Fibroblast of lung (primary cell): ENCODE measurements around the gene CARD14. TPM values are rescaled to one million over a fixed set of nuclear protein-coding genes. Genes with fewer than 3 reads are reported as not detected.

Experiments used
- DNase-seq, 2 donors: peaks; one replicate each; pipeline versions ENCODE4 v3.0.0 to v3.0.0-alpha.2; 2010; ENCODE audit warnings: low read depth in 2 of 2
- H2AFZ ChIP-seq: 2 replicates; pipeline ENCODE4 v1.5.1; 2012; ENCODE audit warnings: low read length, control low read depth, inconsistent platforms
- H3K27ac ChIP-seq: 2 replicates; pipeline ENCODE4 v1.5.1; 2011; ENCODE audit warnings: low read length, control low read depth; ENCODE audit not compliant: insufficient read depth
- H3K27me3 ChIP-seq: 2 replicates; pipeline ENCODE4 v1.5.1; 2011; ENCODE audit warnings: mild to moderate bottlenecking, low read length; ENCODE audit not compliant: control insufficient read depth, insufficient read depth
- H3K36me3 ChIP-seq: 2 replicates; pipeline ENCODE4 v1.5.1; 2011; ENCODE audit warnings: low read length; ENCODE audit not compliant: control insufficient read depth, insufficient read depth
- H3K4me1 ChIP-seq: 2 replicates; pipeline ENCODE4 v1.5.1; 2011; ENCODE audit warnings: low read length; ENCODE audit not compliant: control insufficient read depth, insufficient read depth; ENCODE audit errors: extremely low read depth
- H3K4me2 ChIP-seq: 2 replicates; pipeline ENCODE4 v1.5.1; 2011; ENCODE audit warnings: low read length, control low read depth; ENCODE audit not compliant: insufficient read depth; ENCODE audit errors: extremely low read depth
- H3K4me3 ChIP-seq, 4 experiments: fragments of 200-600 bp in 1 of 4; sonication (generic) in 1 of 4; replicated peaks in 1 of 4; 2 replicates each; pipeline ENCODE4 v1.5.1; 2011 to 2016; ENCODE audit warnings: low read length in 4 of 4, low read depth in 3 of 4, mild to moderate bottlenecking in 3 of 4, control low read depth in 2 of 4, inconsistent platforms in 1 of 4, mixed read lengths in 1 of 4; ENCODE audit not compliant: insufficient read depth in 1 of 4; ENCODE audit errors: control extremely low read depth in 1 of 4
- H3K79me2 ChIP-seq: 2 replicates; pipeline ENCODE4 v1.5.1; 2012; ENCODE audit warnings: mild to moderate bottlenecking, low read length, inconsistent platforms; ENCODE audit not compliant: control insufficient read depth, insufficient read depth
- H3K9ac ChIP-seq: 2 replicates; pipeline ENCODE4 v1.5.1; 2011; ENCODE audit warnings: mild to moderate bottlenecking, low read length, control low read depth; ENCODE audit not compliant: insufficient read depth
- H3K9me3 ChIP-seq: 2 replicates; pipeline ENCODE4 v1.5.1; 2012; ENCODE audit warnings: low read depth, low read length; ENCODE audit not compliant: control insufficient read depth, insufficient read depth
- H4K20me1 ChIP-seq: 2 replicates; pipeline ENCODE4 v1.5.1; 2011; ENCODE audit warnings: low read length; ENCODE audit not compliant: control insufficient read depth, insufficient read depth; ENCODE audit errors: extremely low read depth
- EZH2 ChIP-seq: IDR thresholded peaks from 2 replicates; pipeline ENCODE4 v1.5.1; 2012; ENCODE audit warnings: low read length, control low read depth, mild to moderate bottlenecking; ENCODE audit errors: missing control alignments
- polyA plus RNA-seq, 2 donors: library from polyadenylated mRNA; depleted of rRNA in 1 of 2; stranded (reverse) in 1 of 2; unstranded in 1 of 2; fragments of >200 nt; gene quantifications; 2 replicates each; pipeline ENCODE4 v1.2.1, GENCODE V29; 2011 to 2012; ENCODE audit warnings: missing spikeins in 1 of 2
- total RNA-seq: library from RNA; depleted of rRNA; stranded (reverse); fragments of >200 nt; gene quantifications from 2 replicates; pipeline ENCODE4 v1.2.1, GENCODE V29; 2014
- TF ChIP-seq, protein P1 (sequence below), 2 donors: IDR thresholded peaks in 1 of 2; conservative IDR thresholded peaks in 1 of 2; 1 replicate in 1 of 2; 2 replicates in 1 of 2; pipeline ENCODE4 v1.5.1; 2011 to 2012; ENCODE audit warnings: low read length in 2 of 2, control low read depth in 1 of 2, inconsistent platforms in 1 of 2, low read depth in 1 of 2, mild to moderate bottlenecking in 1 of 2

CARD14 gene
- total and polyA plus RNA-seq, 2 donors (not counting 1 experiment from before 2014, with no cell fraction given), result 0.17 TPM; not detected in 1

GRCh38 chr17:80191865-80192661 lies 22.2 kb downstream of the CARD14 start:
- Histone ChIP-seq H3K4me3 (no peak overlapping the region), H3K4me2 (no peak overlapping the region)

DNA sequence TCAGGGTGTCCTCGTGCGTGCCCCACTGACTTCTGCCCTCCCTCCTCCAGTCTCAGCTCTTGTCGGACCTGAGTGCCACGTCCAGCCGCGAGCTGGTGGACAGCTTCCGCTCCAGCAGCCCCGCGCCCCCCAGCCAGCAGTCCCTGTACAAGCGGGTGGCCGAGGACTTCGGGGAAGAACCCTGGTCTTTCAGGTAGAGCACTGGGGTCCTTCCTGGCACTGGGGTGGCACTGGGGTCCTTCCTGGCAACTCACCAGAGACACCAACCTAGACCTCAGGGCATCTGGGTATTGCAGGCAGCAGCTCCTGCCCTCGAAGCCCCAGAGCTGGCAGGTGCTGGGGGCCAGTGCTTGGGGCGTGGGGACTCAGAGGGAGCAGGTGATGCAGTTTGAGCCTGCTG lies 25.3 kb downstream of the CARD14 start:
- no peak overlapping the region for H3K27ac ChIP-seq
- no peak overlapping the region for H3K4me2 ChIP-seq
- H2AFZ ChIP-seq, result no peak overlapping the region
- no peaks in the 10 kb centered on the region for H3K36me3 ChIP-seq
- no peak for DNase-seq
- H3K9ac ChIP-seq, result no peak overlapping the region
- no peaks in the 10 kb centered on the region for H3K79me2 ChIP-seq
- TF ChIP-seq, protein P1, sequence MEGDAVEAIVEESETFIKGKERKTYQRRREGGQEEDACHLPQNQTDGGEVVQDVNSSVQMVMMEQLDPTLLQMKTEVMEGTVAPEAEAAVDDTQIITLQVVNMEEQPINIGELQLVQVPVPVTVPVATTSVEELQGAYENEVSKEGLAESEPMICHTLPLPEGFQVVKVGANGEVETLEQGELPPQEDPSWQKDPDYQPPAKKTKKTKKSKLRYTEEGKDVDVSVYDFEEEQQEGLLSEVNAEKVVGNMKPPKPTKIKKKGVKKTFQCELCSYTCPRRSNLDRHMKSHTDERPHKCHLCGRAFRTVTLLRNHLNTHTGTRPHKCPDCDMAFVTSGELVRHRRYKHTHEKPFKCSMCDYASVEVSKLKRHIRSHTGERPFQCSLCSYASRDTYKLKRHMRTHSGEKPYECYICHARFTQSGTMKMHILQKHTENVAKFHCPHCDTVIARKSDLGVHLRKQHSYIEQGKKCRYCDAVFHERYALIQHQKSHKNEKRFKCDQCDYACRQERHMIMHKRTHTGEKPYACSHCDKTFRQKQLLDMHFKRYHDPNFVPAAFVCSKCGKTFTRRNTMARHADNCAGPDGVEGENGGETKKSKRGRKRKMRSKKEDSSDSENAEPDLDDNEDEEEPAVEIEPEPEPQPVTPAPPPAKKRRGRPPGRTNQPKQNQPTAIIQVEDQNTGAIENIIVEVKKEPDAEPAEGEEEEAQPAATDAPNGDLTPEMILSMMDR (conservative IDR thresholded peaks at IDR 0.05 in 1 of 2, IDR thresholded peaks at IDR 0.05 in 1 of 2; ENCODE audit: low read depth in 1 of 2, low read length in 2 of 2), result no peak
- TF ChIP-seq EZH2, result no peak
- no peaks in the 10 kb centered on the region for H3K27me3 ChIP-seq
- H3K4me1 ChIP-seq, result no peaks in the 10 kb centered on the region
- no peaks in the 10 kb centered on the region for H4K20me1 ChIP-seq
- no peak overlapping the region for H3K4me3 ChIP-seq
- no peaks in the 10 kb centered on the region for H3K9me3 ChIP-seq

More at GRCh38 chr17:80191865-80192661, 22.2 kb downstream of the CARD14 start:
- no peaks in the 10 kb centered on the region for H3K36me3 ChIP-seq
- H3K27ac ChIP-seq, result no peak overlapping the region
- no peak overlapping the region for H2AFZ ChIP-seq
- no peak for DNase-seq
- TF ChIP-seq, protein P1 (conservative IDR thresholded peaks at IDR 0.05 in 1 of 2, IDR thresholded peaks at IDR 0.05 in 1 of 2; ENCODE audit: low read depth in 1 of 2, low read length in 2 of 2), result no peak
- no peak for TF ChIP-seq EZH2
- H3K79me2 ChIP-seq, result no peaks in the 10 kb centered on the region
- H3K27me3 ChIP-seq, result no peaks in the 10 kb centered on the region
- H3K4me1 ChIP-seq, result no peaks in the 10 kb centered on the region
- H4K20me1 ChIP-seq, result no peaks in the 10 kb centered on the region
- H3K9me3 ChIP-seq, result no peaks in the 10 kb centered on the region
- no peak overlapping the region for H3K9ac ChIP-seq

- no peak overlapping the region for H3K9ac ChIP-seq
- no peaks in the 10 kb centered on the region for H3K9me3 ChIP-seq
- H3K4me3 ChIP-seq, result no peak overlapping the region
- no peaks in the 10 kb centered on the region for H3K36me3 ChIP-seq
- DNase-seq, result no peak
- no peak overlapping the region for H3K27ac ChIP-seq
- TF ChIP-seq, protein P1 (conservative IDR thresholded peaks at IDR 0.05 in 1 of 2, IDR thresholded peaks at IDR 0.05 in 1 of 2; ENCODE audit: low read depth in 1 of 2, low read length in 2 of 2), result peak; percentile 81 to 87
- TF ChIP-seq EZH2, result no peak
- H3K4me2 ChIP-seq, result no peak overlapping the region
- H3K79me2 ChIP-seq, result no peaks in the 10 kb centered on the region
- H3K4me1 ChIP-seq, result no peaks in the 10 kb centered on the region
- no peak overlapping the region for H2AFZ ChIP-seq
- H3K27me3 ChIP-seq, result no peaks in the 10 kb centered on the region
- no peaks in the 10 kb centered on the region for H4K20me1 ChIP-seq
Observed at GRCh38 chr17:80195671-80196529, 26.1 kb downstream of the CARD14 start.
